ENCODE results near the gene KAZN.
"Not testable (repeated sequence)": the region's sequence is repeated elsewhere in the genome, so short reads cannot be mapped to it uniquely, and the experiment has no call there.

KAZN gene

GRCh38 chr1:14963791-14964710 lies 365.6 kb downstream of the KAZN start:
- not testable (repeated sequence) for DNase-seq

DNA sequence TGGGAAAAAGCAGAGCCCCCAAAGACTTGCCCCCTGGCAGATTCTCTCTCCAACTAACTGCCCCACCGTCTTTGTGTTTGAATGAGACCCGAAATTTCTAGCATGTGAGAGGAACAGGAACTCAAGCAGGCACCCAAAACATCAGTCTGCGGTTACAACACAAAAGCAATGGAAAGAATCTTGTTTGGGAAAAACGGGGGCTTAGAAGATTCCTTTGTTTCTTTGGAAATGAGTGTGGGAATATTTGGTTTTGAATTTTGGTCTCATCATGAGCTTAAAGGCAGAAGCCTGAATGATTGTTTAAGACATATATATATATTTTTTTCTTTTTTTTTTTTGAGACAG lies 366.2 kb downstream of the KAZN start:
- no peak for DNase-seq

DNA sequence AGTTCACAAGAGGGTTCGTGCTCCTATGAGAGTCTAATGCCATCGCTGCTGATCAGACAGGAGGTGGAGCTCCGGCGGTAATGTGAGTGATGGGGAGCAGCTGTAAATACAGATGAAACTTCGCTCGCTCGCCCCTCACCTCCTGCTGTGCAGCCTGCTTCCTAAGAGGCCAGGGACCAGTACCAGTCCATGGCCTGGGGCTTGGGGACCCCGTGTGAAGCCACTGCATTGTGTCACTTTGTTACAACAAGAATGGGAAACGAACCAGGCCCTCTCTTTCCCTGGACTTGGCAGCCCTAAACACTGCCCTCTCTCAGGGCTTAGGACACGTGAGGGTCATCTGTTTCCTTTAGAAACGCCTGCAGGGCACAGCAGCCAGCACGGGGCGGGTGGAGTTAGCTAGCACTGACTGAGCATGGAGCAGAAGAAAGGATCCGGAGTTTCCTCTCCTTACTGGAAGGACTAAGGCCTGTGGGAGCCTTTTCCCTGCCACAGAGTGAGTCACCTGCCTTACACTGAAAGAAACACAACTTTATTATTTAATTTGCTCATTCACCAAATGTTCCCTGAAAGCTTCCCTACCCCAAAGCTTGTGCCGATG lies 369.9 kb downstream of the KAZN start:
- no peak for DNase-seq

DNA sequence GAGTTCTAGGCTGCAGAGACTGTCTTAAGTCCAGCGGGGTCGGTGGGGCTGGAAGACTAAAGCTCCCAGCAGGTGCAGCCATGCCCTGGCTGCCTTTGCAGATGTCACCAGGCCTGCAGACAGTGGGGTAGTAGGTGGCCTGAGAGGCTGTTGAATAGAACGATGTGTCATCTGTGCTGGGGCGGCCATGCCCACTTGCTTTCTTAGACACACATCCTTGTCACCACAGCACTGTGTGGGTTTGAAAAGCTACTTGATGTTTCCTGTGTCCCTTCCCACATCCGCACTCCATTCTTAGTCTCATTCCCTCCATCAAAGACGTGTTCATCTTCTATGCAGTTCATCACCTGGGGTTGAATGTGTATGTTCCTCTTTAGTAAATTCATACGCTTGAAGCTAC lies 370.5 kb downstream of the KAZN start:
- peak; percentile 24 for DNase-seq

- DNase-seq, result peak; percentile 6
These were observed 371.8 kb downstream of the KAZN start for GRCh38 chr1:14970115-14970798.

DNA sequence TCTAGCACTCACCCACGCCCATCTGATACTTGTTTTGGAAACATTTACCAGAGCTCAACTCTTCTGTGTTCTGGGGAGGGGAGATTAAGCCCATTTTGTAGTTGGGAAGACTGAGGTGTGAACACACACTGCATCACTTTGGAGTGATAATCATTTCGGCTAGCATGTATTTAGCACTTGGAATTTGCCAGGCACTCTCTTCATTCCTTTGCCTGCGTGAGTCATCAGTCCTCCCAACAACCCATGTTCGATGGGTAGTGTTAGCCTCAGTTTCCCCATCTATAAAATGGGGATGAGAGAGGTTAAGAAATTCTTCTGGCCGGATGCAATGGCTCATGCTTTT lies 372.3 kb downstream of the KAZN start:
- DNase-seq, result no peak

DNA sequence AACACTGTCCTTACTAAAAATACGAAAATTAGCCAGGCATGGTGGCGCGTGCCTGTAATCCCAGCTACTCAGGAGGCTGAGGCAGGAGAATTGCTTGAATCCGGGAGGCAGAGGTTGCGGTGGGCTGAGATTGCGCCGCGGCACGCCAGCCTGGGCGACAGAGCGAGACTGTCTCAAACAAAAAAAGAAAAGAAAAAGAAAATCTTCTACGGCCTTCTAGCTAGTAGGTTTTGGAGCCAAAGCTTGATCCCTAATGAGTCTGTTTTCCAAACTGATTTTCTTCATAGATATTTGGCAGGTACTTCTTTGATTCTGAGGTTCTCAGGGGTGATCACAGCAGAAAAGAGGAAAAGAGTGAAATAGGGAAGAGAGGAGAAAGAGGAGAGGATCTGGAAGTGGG lies 372.7 kb downstream of the KAZN start:
- DNase-seq, result no peak

DNA sequence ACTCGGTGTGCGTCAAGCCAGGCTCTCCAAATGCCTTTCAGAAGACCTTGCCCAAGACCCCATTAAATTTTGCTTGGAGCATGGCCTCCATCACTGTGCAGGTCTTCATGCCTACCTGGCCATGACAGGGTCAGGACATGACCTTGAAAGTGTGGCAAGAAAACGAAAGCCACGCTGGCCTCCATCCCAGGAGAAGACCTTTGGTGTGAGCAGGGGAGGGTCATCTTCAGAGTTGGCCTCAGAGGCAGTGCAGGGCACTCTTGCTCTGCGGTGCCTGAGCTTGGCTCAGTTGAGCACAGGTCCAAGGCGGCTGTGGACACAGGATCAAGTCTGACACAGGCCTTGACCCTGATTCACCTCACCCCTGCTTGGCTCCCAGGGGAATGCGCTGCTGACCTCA lies 373.6 kb downstream of the KAZN start:
- DNase-seq, result no peak

- no peak for DNase-seq
These were observed 375.3 kb downstream of the KAZN start for GRCh38 chr1:14973773-14974172.

DNA sequence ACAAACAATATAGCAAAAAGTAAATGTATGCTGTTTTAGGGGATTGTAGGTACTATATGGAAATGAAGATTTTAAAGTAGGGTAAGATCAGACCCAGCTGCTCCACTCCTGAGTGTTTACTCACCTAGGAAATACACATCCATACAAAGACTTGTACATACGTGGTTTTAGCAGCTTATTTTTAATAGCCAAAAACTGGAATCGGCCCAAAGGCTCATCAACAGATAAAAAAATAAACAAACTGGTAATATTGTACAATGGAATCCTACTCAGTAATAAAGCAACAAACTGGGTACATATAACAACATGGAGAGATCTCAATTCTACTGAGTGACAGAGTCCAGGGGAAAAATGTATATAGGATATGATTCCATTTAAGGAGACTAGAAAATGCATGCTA lies 375.9 kb downstream of the KAZN start:
- DNase-seq, result no peak

- no peak for DNase-seq
These were observed 376.6 kb downstream of the KAZN start for GRCh38 chr1:14975119-14975518.

DNA sequence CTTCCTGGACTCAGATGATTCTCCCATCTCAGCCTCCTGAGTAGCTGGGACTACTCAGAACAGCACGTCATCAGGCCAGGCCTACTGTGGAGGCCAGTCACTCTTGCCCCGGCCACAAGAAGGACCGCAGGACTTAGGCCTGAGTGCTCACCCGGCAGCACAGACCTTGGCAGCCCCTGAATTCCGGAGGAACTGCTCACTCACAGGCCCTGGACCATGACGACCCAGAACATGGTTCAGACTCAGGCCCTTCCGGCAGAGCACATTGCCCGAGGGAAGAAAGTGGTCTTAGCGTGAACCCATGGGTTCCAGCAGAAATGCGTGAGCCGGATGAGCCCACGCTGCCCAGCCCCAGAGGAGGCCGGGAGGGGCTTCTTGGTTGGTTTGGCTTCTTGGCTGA lies 377.8 kb downstream of the KAZN start:
- DNase-seq, result no peak

GRCh38 chr1:14977338-14977931 lies 378.9 kb downstream of the KAZN start:
- no peak for DNase-seq

DNA sequence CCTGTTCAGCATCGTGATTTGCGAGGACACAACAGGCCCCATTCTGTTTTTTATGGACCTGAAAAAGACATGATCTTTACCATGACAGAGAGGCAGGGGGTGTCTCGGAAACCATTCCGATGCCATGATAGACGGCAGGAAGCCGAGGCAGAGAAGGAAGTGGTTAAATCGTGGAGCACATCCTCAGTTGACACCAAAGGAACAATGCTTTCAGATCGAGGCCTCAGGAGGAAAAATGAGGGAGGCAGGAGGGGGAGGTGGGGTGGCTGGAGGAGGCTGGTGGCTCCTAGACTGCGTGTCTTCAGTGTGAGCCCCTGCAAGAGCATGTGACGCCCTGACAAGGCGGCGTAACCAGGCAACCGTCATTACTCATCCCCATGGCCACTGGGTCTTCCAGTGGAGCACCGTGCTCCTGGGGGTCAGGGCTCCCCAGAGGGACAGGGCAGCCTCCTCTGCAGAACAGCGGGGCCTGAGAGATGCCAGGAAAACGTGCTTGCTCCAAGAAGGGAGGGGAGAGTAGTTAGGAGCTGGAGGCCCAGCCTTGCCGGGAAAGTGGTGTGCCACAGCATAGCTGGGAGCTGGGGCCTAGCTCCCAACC lies 382.2 kb downstream of the KAZN start:
- DNase-seq, result no peak

- DNase-seq, result no peak
These were observed 383.5 kb downstream of the KAZN start for GRCh38 chr1:14982029-14982428.

- DNase-seq, result no peak
These were observed 384.8 kb downstream of the KAZN start for GRCh38 chr1:14983277-14983676.

DNA sequence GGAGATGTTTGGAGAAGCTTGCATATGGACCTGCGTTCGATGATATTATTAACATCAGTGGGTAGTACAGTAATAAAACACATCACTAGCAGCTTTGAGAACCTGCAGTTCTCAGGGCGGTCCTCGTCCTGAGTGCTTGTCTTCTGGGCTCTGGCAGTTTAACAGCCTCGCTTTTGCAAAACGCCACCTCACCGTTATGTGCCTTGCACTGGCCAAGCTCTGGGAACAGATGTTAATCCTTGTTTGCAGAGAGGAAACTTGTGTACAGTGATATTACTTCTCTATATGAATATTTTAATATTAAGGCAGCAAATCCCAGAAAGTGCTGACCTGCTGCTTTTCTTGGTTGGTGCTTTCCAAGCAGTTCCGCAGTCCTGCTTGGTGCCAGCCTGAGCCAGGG lies 387.7 kb downstream of the KAZN start:
- DNase-seq, result no peak

DNA sequence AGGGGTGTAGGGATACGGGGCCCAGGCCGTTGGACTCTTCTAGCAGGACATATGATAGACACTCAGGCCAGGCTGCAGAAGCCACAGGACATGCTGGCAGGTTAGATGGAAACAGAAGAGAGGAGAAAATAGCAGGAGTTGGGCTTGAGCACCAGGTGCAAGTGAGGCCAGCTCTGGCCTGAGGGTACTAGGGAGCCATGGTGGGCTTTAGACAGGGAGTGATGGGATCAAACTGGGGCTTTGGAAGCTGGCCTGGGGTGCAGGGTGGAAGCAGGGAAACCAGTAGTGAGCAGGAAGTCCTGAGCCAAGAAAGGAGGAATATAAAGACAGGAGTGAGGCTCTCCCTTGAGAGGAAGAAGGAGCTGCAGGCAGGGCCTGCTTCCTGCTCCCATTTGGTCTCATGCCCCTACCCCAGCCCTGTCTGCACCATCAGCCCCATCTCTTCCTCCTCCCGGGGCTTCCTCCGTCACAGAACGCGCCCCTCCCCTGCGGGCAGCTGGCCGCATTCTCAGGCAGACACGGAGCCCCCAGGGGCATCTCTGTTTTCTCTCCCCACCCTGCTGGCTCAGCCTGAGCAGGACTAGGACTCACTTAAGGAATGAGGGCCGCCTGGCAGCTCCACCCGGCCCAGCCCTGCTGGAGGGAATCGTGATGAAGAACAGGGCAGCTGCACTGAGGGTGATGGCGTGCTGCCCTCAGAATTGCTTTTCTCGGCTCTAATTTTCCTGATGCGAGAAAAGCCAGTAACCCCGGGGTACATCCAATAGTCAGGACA lies 389.5 kb downstream of the KAZN start:
- DNase-seq, result no peak

- DNase-seq, result no peak
These were observed 390.2 kb downstream of the KAZN start for GRCh38 chr1:14988636-14989035.

DNA sequence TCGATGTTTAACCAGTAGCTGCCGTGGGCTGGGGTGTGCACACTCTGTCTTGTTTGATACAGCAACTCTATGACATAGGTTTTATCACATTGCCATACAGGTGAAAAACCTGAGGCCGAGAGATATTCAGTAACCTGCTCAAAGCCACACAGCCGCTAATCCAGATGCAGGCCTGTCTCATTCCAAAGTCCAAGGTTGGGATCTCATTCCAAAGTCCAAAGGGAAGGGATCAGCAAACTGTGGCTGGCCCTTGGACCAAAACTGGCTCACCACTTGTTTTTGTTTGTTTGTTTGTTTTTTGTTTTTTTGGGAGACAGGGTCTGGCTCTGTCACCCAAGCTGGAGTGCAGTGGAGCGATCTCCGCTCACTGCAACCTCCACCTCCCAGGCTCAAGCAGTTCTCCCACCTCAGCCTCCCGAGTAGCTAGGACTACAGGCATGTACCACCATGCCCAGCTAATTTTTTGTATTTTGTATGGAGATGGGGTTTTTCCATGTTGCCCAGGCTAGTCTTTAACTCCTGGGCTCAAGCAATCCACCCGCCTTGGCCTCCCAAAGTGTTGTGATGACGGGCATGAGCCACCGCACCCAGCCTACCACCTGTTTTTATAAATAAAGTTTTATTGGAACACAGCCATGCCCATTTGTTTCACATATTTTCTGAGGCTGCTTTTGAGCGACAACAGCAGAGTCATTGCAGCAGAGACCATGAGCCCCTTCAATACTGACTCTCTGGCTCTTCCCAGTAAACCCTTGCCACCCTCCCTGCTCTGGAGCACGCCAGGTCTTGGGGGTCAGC lies 391.6 kb downstream of the KAZN start:
- DNase-seq, result no peak

DNA sequence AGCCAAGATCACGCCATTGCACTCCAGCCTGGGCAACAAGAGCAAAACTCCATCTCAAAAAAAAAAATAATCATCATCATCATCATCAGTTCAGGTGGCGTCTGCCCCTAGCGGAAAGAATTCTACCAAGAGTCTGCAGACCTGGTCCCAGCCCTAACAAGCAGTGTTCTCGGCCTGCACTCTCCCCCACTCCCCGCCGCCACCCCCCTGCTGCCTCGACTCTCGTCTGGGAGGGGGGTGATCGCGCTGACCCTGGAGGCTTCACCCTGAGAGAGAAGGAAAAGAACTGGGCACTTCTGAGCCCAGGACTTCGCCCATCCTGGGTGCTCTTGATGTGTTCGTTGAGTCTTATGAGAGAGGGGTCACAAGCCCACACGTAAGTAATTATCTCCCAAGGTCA lies 394.9 kb downstream of the KAZN start:
- no peak for DNase-seq

DNA sequence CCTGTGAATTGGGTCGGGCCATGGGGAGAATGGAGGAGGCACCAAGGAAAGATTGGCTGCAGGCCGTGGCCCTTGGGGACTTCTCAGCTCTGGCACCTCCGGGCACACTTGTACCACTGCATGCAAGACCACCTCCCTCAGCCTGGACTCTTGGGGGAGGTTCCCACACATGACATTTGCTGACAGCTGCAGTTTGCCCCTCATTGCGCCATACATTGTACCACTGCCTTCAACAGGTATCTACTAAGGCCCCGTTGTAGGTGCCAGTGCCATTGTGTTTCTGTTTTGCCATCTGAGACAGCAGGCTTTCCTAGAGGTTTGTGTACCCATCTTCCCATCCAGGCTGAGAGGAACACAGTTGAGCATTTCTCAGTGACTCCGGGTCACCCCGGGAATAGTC lies 395.7 kb downstream of the KAZN start:
- DNase-seq, result no peak
